Activated CD8-positive, alpha-beta memory T cell treated with anti-CD3 and anti-CD28 coated beads for 48 hours (primary cell): Measurements from ENCODE around the gene NANOS1.
A peak's percentile ranks its signal among the peaks of the same experiment; 100 is the strongest.
"Not testable (repeated sequence)": the region's sequence is repeated elsewhere in the genome, so short reads cannot be mapped to it uniquely, and the experiment has no call there.

Source experiments
- DNase-seq, 3 experiments: peaks; one replicate each; pipeline ENCODE4 v3.0.0-alpha.2; 2020; ENCODE audit warnings: low read depth in 2 of 3, low spot score in 2 of 3

NANOS1 gene

GRCh38 chr10:119007211-119007574, 22.3 kb upstream of the NANOS1 start:
- no peak for DNase-seq

- no peak for DNase-seq
Observed at GRCh38 chr10:119020627-119020946, 8.9 kb upstream of the NANOS1 start.

GRCh38 chr10:119022846-119023552, 6.5 kb upstream of the NANOS1 start:
- DNase-seq = no peak

- DNase-seq = no peak
Observed at GRCh38 chr10:119023553-119023868, 6.0 kb upstream of the NANOS1 start.

- no peak for DNase-seq
Observed at GRCh38 chr10:119024882-119025281, 4.6 kb upstream of the NANOS1 start.

- DNase-seq = no peak
Observed at GRCh38 chr10:119025336-119025735, 4.2 kb upstream of the NANOS1 start.

GRCh38 chr10:119025776-119026175, 3.7 kb upstream of the NANOS1 start:
- no peak for DNase-seq

GRCh38 chr10:119026301-119027110, 3.0 kb upstream of the NANOS1 start:
- no peak for DNase-seq

GRCh38 chr10:119028445-119028899, 1.0 kb upstream of the NANOS1 start:
- not testable (repeated sequence) for DNase-seq

GRCh38 chr10:119028900-119029612, 458 bp upstream of the NANOS1 start:
- DNase-seq = peak; percentile 35 to 59 (median 56)

GRCh38 chr10:119030421-119031250, 1.1 kb downstream of the NANOS1 start:
- DNase-seq = peak in 2 of 3 experiments; percentile 25 to 27

GRCh38 chr10:119031496-119032059, 2.1 kb downstream of the NANOS1 start:
- no peak for DNase-seq

GRCh38 chr10:119039161-119039560, 9.6 kb downstream of the NANOS1 start:
- no peak for DNase-seq

- DNase-seq = no peak
Observed at GRCh38 chr10:119041326-119041725, 11.8 kb downstream of the NANOS1 start.

- DNase-seq = no peak
Observed at GRCh38 chr10:119042169-119042568, 12.7 kb downstream of the NANOS1 start.

GRCh38 chr10:119045561-119045960, 16.0 kb downstream of the NANOS1 start:
- no peak for DNase-seq

GRCh38 chr10:119049361-119049760, 19.8 kb downstream of the NANOS1 start:
- no peak for DNase-seq

GRCh38 chr10:119049777-119050176, 20.3 kb downstream of the NANOS1 start:
- DNase-seq = no peak

- DNase-seq = no peak
Observed at GRCh38 chr10:119051775-119052174, 22.3 kb downstream of the NANOS1 start.

GRCh38 chr10:119055472-119055871, 26.0 kb downstream of the NANOS1 start:
- DNase-seq = no peak

- no peak for DNase-seq
Observed at GRCh38 chr10:119058010-119058409, 28.5 kb downstream of the NANOS1 start.
